Measurements from ENCODE around the gene HOXA3. TPM values are rescaled to one million over a fixed set of nuclear protein-coding genes. Genes with fewer than 3 reads are reported as not detected.

Gene HOXA3
- total and polyA plus RNA-seq, 2 of the 13 experiments (the other 11 are each of a cell fraction or from before 2014, with no cell fraction given): 2.9 to 4.6 TPM

DNA sequence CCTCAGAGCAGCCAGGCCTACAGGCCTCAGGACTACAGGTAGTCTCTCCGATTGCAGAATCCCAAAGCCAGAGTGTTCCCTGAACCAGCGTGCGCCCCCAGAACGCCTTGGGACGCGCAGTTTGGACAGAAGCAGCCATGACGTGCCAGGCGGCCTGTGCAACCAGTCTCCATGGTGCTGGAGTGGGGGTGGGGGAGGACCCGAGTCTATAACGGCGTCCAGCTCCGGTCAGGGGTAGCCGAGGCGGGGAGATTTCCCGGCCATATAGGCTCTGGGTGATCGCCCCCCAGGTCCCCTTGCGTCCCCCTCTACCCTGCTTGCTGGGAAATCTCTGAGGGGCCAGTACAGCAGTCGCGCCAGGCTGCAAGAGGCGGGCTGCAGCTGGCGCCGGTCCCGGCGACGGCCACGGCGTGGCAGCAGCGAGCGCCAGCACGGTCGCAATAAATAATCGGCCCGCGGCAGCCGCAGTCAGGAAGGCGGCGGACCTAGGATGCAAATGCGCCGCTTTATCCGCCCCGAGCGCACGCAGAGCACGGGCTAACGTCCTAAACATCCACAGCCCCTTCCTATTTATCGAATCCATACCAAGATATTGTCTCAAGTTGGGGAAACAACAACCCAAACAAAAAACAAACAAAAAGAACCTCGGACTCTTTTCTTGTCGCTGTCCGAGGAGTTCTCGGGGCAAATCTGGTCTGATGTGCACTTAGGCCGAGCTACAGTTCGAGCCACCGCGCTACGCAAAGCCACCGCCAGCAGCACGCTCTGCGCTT is 1.6 kb downstream of the HOXA3 start (continued):
- TF ChIP-seq KLF16 (CRISPR knock-in tag; IDR thresholded peaks at IDR 0.05): no peak
- TF ChIP-seq KDM5B (CRISPR knock-in tag; IDR thresholded peaks at IDR 0.05; ENCODE audit: borderline replicate concordance): peak; percentile 82; the same call in 1 of the 2 replicates
- no peak for TF ChIP-seq ZNF615 (CRISPR knock-in tag; IDR thresholded peaks at IDR 0.05; ENCODE audit: borderline replicate concordance)
- TF ChIP-seq MAX (IDR thresholded peaks at IDR 0.05): peak; percentile 48; the same call in 1 of the 2 replicates
- no peak for TF ChIP-seq ZBTB2 (CRISPR knock-in tag; IDR thresholded peaks at IDR 0.05; ENCODE audit: low read depth)
- peak; percentile 23; the same call in 1 of the 2 replicates for TF ChIP-seq PHF20 (CRISPR knock-in tag; IDR thresholded peaks at IDR 0.05)
- 0 out of 2 replicates have a peak, but pooled peaks have one; percentile 32 for TF ChIP-seq ZNF646 (CRISPR knock-in tag; IDR thresholded peaks at IDR 0.05)
- TF ChIP-seq ZNF784 (CRISPR knock-in tag; IDR thresholded peaks at IDR 0.05; ENCODE audit: borderline replicate concordance): peak; percentile 69; the same call in 1 of the 2 replicates
- TF ChIP-seq ZNF766 (CRISPR knock-in tag; IDR thresholded peaks at IDR 0.05; ENCODE audit: borderline replicate concordance): no peak
- TF ChIP-seq ZNF670 (CRISPR knock-in tag; IDR thresholded peaks at IDR 0.05; ENCODE audit: borderline replicate concordance): no peak
- TF ChIP-seq ZNF224 (CRISPR knock-in tag; IDR thresholded peaks at IDR 0.05): 0 out of 2 replicates have a peak, but pooled peaks have one; percentile 34

All from HepG2 (cell line).